SK-MEL-5 (cell line): ENCODE data around the gene TMEM125. TPM values are rescaled to one million over a fixed set of nuclear protein-coding genes. Genes with fewer than 3 reads are reported as not detected.

ENCODE experiments used
- DNase-seq: peaks from one replicate; pipeline ENCODE4 v3.0.0-alpha.2; 2016; ENCODE audit warnings: low read depth, low spot score
- in situ Hi-C: cut with HindIII; loops from 2 replicates; pipeline ENCODE4 v1.10.0; 2016; ENCODE audit warnings: low sequenced_read_pairs, high pct_unique_total_duplicates, low pct_unique_long_range_greater_than_20kb
- polyA plus RNA-seq, 2 experiments: library from polyadenylated mRNA; depleted of rRNA; stranded (reverse); fragments of >200 nt; gene quantifications; 2 replicates each; pipeline ENCODE4 v1.2.3, GENCODE V29; 2015
- total RNA-seq: library from RNA; depleted of rRNA; stranded (reverse); fragments of >200 nt; shearing (Covaris generic); gene quantifications from 2 replicates; pipeline ENCODE4 v1.2.3, GENCODE V29; 2014; rRNA removed

Gene TMEM125
- not detected in 2 replicates for total RNA-seq
- polyA plus RNA-seq (2015; cell fraction: cytosol; rRNA removed): not detected in 2 replicates
- not detected in 2 replicates for polyA plus RNA-seq (2015; cell fraction: nucleus; rRNA removed)

DNA sequence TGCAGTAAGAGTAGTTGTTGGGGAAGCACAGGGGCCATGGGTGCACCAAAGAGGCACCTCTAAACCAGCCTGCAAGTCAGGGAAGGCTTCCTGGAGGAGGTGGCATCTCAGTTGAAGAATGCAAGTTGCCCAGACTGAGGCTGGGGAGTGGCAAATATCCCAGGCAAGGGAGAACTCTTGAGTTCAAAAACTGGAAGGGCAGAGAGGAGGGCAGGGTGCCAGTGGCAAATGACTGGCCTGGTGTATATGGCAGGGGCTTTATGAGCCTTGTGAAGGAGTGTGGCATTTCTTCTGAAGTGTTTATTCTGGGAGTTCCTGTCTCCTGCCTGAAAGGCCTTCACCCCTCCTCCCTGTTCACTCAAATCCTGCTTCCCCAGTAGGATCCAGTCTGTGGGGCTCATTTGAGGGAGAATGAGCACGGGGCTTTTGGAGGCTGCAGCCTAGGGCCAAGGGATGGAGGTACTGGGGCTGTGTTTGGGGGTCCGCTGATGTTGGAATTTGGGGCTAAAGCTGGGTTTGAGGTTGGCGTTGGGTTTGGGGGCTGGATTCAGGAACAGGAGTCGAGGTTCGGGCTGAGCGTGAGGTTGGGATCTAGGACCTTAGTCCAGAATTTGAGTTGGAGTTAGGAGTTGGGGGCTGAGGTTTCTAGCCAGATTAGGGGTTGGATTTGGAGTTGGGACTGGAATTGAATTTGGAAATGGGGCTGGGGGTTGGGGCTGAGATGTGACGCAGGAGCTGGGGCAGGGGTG lies at the start of gene TMEM125:
TSS of gene TMEM125 (plus strand) at position 357 of the 749 bp plus-strand sequence. CDS start 2,740 bp downstream, outside the sequence.
- in situ Hi-C loops: no loop called here
- DNase-seq: no peak

DNA sequence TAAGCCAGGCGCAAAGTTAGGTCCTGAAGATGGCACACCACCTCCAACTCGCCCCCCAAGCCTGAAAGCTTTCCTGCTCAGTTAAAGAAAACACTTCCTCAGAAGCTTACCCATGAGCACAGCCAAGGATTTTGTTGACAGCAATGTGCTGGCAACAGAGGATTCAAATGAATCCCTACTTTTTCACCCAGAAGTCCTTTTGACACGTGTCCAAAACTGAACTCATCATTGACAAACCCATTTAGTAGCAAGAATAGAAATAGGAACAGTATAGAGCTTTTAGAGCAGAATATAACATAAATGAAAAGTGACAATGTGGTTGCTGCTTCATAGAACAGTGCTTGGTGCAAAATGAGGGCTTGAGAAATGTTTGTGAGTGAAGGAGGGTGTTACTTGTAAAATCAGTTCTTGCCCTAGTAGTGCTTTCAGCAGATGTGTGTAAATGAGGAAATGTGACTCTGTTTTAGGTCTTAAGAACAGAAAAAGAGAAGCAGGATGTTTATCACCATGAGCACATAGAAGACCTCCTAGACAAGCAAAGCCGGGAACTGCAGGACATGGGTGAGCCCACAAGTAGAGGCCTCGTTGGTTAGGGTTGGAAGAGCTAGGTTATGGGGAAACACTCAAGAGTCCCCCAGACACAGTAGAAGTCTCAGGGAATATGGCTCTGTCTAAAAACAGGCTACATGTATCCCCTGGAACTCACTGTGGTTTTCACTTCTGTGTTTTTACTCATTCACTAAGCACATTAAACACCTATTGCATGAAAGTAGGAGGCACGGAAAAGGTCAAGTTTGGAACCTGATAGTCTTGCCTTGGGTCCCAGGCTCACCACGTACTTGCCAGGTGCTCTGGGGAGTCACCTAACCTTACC lies 48.6 kb upstream of the TMEM125 start:
- no peak for DNase-seq
- in situ Hi-C loops: no loop called here

DNA sequence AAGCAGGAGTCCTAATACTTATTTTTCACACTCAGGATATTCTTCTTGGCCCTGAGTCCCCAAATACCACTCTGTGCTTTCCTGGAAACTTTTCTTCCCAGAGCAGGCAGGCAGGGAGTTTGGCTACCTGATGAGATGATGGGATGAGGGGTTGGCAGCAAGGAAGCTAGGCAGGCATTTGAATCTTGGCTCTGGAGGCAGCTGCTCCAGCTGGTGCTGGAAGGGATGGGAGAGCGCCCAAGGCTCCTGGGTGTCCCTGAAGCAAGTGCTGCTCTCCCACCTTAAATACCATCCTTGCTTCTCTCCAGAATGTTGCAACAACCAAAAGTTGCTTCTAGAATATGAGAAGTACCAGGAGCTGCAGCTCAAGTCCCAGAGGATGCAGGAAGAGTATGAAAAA lies 48.0 kb upstream of the TMEM125 start:
- in situ Hi-C loops: no loop called here
- no peak for DNase-seq

DNA sequence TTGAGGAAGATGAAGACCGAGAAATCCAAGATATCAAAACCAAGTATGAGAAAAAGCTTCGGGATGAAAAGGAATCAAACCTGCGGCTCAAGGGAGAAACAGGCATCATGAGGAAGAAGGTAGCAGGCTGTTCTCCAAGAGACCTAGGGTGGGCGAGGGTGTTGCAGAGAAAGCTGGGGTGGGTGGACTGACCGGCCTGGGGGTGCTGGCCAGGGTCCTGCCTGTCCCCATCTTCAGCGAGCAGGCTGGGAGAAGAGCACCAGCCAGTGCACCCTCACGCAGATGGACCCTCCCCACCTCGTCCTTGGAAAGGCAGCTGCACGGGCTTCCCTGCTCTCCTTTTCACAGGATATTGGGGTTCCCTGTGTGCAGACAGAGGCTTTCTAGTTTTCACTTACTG lies 46.9 kb upstream of the TMEM125 start:
- in situ Hi-C loops: no loop called here
- no peak for DNase-seq

DNA sequence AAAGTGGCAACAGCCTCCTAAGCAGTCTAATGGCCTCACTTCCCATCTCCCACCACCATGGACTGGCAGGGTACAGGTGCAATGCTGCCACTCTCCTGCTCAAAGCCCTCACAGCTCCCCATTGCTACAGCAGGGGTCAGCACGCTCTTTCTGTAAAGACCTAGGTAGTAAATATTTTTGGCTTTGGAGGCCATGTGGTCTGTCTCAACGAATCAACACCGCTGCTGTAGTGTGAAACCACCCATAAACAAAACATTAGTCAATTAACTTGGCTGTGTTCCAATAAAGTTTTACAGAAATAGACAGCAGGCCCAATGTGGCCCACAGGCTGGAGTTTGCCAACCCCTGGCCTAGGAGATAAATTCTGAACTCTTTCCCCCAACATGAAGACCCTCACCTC lies 44.6 kb upstream of the TMEM125 start:
- DNase-seq: no peak
- in situ Hi-C loops: no loop called here

DNA sequence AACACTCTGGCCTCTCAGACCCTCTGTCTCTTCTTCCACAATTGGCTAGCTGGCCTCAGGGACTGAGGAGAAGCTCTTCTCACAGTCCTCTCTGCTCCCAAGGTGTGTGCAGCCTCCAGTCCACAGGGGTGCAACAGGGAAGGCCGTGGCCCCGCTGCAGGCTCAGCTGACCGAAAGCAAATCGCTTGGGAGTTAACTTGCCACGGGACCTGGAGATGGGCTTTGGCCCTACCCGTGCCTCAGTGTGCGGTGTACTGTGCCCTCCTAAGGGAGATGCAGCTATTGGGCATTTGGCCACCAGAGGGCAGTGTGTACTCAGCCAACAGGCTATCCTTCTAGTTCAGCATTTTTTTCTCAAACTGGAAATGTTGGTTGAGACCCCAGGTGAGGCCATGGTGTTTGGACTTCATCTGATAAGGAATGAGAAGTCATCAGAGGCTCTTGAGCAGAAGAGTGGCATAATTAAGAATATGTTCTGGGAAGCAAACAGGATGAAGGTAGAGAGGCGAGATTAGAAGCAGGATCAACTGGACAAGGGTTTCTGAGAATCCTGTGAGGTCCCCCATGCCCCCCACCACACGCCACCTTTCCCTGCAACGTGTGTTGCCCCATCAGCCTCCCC lies 42.5 kb upstream of the TMEM125 start:
- in situ Hi-C loops: no loop called here
- peak; percentile 75 for DNase-seq

DNA sequence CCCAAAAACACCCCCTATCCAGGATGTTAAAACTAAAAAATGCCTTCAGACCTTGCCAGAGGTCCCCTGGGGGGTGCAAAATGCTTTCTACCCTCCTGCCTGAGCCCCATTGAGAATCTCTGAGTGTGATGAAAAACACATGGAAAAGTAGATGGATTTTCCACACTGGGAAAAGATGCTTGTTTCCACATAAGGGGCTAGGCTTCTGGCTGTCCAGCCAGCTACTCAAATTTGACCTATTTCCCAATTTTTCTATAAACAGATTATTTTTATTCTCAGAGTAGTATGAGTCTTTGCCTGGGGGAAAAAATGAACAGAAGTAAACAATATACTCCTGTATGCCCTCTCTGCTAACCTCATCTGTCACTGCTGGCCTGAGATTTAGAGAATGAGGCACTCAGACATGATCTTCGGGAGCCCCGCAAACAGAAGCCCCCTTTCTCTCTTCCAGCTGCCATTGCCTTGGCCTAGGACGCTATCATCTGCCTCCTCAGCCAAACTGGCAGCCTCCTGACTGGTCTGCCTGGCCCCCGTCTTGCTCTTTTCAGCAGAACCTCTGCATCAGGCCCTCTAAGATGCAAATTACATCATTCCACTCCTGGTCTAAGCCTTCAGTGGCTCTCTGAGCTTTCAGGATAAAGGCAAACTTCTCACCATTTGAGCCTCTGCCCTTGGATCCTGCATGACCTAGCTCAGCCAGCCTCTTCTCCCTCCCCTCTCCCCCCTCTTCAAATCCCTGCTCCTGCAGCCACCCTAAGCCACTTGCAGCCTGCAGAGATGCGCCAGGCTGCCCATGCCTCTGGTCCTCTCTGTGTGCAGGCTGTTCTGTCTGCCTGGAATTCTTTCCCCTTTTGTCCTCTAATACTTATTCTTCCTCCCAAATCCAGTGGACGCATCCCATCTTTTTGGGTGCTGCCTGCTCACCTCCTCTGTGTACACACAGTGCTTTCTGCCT lies 39.7 kb upstream of the TMEM125 start:
- in situ Hi-C loops: no loop called here
- DNase-seq: no peak

DNA sequence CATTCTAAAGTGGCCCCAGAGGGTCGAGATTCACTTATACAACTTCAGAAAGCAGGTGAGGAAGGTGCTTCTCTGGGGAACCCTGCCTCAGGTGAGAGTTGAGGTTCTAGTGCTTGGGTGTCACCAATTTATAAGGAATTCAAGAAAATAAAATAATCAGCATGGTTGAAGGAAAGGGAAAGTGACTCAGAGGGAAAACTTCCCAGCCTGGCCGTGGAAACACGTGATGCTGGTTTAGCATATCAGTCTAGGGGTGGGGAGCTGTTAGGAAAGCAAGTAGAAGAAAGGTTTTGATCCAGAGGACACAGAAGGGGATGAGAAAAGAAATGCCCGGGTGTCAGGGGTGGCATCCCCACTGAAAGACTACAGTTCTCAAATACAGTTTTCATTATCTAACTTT lies 37.7 kb upstream of the TMEM125 start:
- DNase-seq: no peak
- in situ Hi-C loops: no loop called here

DNA sequence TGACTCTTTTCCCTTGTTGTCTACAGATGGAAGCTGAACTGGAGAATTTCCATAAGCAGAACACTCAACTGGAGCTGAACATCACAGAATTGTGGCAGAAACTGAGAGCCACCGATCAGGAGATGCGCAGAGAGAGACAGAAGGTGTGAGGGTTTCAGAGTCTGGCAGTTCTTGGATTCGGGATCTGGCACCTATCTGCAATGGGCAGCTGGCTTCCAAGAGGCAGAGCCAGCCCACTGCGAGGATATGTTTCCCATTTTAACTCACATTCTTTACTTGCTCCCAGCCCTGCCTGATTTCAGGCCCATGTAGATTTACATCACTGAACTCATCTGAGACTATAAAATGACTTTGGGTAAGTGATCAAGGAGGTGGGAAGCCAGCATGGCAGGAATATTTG lies 37.3 kb upstream of the TMEM125 start:
- in situ Hi-C loops: no loop called here
- no peak for DNase-seq

DNA sequence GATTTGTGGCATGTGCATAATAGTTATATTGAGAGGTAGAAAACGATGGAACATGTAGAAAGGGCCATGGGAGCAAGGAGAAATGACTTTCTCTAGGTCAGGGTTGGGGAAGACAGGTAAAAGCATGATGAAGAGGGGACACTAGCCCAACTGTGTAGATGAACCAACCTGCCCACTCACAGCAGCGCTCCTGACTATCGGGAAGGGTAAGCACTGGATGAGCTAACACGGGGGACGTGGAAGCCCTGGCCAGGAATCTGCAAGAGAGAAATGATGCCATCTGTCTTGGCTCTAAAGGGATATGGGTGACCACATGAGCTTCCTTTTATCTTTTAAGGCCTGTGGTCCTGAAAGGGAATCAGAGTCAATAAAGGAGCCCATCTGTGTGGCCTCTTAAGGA lies 36.2 kb upstream of the TMEM125 start:
- no peak for DNase-seq
- in situ Hi-C loops: no loop called here

DNA sequence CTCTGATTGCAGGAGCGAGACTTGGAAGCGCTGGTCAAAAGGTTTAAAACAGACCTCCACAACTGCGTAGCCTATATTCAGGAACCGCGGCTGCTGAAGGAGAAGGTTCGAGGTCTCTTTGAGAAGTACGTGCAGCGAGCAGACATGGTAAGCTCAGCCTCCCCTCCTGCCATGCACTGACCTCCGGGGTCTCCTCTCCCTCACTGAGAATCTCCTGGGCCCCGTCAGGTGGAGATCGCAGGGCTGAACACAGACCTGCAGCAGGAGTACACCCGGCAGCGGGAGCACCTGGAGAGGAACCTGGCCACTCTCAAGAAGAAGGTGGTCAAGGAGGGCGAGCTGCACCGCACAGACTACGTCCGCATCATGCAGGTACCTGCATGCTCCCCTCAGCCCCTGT lies 35.5 kb upstream of the TMEM125 start:
- DNase-seq: no peak
- in situ Hi-C loops: no loop called here

DNA sequence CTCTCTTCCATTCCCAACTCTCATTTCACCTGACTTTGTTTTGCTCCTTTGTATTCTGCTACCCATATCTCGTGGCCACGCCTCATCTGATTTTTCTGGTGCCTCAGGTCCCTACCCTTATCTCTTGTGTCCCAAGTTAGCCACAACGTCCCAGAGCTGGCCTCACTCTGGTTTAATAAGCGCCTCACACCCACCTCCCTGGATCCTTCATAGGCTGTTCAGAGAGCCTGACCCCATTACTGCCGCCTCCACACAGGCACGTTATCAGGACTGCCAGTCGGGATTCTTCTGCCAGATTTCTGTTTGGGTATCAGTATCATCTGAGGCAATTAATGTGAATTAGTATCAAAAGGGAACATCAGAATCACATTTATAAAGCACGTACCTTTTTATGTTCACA lies 34.7 kb upstream of the TMEM125 start:
- in situ Hi-C loops: no loop called here
- no peak for DNase-seq

DNA sequence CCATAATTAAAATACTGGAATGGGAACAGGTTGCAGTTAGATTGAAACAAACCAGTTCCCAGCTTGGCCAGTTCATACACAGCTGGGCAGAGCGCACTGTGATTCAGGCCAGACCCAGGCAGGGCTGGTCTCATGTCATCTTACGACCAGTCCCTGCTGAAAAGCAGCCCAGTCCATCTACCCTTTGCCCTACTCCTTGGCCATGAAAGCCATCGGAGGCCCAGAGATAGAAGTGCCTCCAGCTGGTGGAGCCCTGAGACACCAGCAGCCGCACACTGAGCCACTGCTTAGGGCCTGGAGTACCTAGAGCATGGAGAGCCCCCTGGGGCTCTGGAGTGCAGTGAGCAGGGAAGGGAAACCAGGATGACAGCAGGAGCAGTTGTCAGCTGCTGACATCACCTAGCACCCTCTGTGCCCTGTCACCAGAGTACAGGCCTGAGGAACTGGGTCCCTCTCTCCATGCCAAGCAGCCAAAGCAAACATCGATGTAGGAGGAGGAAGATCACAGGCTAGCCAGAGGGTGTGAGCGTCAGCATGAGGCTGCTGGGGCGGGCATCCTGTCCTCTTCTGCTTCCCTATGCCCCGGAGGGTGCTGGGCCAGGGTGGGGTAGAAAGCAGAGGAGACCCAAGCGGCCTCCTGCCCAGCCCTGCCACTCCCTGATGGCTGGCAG lies 34.2 kb upstream of the TMEM125 start:
- no peak for DNase-seq
- in situ Hi-C loops: no loop called here

DNA sequence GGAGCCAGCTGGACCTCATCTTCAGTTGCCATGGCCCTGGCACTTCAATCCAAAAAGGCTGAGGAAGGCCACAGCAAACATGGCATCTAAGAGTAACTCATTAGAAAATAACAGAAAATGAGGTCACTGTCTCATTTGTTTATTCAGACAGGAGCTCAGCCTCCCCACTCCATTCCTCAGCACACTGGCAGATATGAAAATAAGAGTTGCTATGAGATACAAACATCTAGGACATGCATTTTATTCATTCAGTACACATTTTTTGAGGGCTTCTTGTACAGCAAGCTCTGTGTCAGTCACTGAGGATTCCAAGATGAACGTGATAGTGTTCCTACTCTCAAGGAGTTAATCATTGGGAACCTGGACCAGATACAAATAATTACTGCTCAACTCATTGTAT lies 32.7 kb upstream of the TMEM125 start:
- in situ Hi-C loops: no loop called here
- DNase-seq: no peak

DNA sequence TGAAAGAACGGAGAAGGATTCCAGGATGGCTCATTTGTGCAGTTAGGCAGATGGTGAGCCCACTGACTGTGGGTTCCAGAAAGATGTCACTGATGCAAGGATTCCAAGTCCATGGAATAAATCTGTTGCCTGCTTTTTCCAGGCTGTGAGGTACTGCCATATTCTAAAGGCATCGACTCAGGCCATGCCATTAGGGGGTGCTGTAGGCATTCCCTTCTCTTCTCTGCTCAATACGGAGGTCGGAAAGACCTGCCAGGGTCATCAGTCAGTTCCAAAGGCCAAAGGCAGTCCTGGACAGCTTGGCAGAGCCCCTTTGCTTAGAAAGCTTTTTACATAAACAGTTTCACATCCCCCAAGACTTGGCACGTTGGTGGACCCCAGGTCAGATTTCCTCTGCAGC lies 31.7 kb upstream of the TMEM125 start:
- in situ Hi-C loops: no loop called here
- DNase-seq: peak; percentile 78

DNA sequence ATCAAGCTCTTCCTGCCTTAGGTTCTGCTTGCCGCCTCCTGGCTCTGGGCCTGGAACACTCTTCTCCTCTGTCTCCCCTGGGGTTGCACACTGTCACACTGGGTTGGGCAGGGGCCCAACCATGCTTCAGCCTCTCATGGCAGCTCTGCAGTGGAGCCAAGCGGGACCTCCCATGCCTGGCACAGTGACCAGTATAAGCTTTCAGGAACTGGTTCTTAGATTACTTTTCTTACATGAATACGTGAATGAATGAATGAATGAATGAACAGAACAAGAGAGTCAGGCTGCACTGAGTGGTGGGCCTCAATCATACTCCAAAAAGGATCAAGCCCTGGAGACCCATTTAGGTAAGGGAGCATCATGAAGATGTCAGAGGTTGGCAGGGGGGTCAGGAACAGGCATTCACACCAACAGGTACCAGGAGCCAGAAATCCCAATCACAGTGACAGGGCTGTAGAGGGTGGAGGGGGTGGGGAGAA lies 30.8 kb upstream of the TMEM125 start:
- DNase-seq: no peak
- in situ Hi-C loops: no loop called here

DNA sequence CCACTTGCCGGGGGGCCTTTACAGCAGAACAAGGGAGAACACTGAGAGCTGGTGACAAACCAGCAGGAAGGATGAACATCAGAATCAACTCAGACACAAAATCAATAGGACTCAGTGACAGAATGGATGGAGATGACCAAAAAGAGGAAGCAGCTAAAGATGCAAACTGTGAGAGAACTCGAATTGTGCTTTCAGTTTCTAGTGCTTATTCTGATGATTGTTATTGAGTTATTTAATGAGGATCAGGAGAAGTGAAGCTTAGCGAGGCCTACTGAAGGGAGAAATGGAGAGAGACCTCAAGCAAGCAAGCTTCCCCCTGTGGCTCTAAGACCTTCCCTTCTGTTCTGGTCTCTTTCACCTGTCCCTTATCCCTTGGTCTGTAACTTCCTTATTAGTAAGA lies 30.3 kb upstream of the TMEM125 start:
- in situ Hi-C loops: no loop called here
- no peak for DNase-seq
